GM12874 (cell line): Measurements from ENCODE around the gene ITGA4.

ENCODE experiments used
- TF ChIP-seq, protein P1 (sequence below): IDR thresholded peaks from 2 replicates; pipeline ENCODE4 v1.5.1; 2011; ENCODE audit warnings: low read depth, mild to moderate bottlenecking, control low read depth, low read length, moderate library complexity; ENCODE audit not compliant: insufficient read depth

ITGA4 gene

DNA sequence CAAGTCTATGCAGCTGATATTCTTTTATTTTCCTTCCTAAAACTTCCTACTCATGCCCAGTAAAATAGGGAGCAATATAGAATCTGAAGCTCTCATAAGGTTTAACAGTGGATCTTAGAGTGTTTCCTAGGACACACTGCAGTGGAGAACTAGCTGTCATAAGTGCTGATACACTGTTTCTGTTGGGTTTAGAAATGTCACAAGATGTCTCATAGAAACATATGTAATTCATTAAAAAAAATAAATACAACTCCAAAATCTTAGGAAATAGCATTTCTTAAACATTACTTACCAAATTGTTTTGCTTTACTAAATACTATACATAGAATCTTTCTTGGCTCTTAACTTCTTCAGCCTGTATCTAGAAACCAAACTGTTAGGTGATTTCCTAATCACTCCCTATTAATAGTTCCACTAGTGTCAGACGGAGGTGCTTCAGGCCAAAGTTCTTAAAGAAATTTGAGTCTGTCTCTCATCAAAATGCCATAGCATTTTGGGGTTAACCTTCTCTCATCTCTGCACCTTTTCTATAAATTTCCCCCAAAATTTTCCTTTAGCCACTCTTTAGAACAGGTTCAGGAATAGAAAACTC, 106.0 kb downstream of the ITGA4 start:
- TF ChIP-seq, protein P1, sequence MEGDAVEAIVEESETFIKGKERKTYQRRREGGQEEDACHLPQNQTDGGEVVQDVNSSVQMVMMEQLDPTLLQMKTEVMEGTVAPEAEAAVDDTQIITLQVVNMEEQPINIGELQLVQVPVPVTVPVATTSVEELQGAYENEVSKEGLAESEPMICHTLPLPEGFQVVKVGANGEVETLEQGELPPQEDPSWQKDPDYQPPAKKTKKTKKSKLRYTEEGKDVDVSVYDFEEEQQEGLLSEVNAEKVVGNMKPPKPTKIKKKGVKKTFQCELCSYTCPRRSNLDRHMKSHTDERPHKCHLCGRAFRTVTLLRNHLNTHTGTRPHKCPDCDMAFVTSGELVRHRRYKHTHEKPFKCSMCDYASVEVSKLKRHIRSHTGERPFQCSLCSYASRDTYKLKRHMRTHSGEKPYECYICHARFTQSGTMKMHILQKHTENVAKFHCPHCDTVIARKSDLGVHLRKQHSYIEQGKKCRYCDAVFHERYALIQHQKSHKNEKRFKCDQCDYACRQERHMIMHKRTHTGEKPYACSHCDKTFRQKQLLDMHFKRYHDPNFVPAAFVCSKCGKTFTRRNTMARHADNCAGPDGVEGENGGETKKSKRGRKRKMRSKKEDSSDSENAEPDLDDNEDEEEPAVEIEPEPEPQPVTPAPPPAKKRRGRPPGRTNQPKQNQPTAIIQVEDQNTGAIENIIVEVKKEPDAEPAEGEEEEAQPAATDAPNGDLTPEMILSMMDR: no peak

DNA sequence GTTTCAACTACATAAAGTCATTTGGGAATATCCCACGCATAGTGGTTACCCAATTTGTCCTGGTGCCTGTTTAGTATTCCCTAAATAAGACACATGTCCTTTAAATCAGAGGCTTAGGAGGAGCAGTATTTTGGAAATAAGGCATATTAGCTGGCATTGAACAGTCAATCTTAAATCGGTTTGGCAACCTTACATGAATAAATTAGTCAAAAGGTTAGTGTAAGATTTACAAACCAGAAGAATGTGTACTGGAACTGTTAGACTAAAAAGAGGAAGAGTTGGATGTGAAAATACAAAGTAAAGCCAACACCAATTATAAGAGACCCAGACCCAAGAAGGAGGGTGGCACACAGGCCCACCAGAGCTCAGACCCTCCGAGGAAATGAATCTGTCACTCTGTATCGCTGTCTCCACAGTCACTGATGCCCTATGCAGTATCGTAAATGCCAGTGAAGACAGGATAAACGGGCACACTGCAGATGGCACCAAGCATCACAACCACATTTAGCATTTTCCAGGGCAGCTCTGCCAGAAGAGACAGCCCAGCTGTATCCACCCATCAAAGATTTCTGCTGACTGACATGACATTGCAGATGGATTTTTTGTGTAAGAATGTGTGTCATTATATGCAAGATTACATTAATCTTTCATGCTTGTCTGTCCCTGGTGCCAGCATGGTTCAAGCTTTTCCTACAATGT, 109.3 kb downstream of the ITGA4 start:
- TF ChIP-seq, protein P1: no peak

DNA sequence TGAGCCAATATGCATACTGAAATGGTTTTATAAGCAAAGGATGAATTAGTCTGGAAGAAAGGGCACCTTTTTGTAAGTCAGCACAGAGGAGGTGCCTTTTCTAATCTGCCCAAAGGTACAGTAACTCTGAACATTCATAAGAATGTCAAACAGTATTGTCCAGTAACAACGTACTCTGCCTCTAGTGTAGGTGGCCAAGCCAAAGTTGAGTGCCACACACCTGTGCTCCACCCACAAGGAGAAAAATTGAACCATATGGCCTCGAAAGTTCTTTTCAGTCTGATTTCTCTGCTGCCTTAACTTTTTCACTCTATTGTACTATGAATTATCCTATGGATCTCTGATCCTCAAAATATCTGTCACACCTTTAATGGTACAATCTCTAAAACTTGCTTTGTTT, 112.9 kb downstream of the ITGA4 start:
- TF ChIP-seq, protein P1: no peak

GRCh38 chr2:181570833-181571661, 113.9 kb downstream of the ITGA4 start:
- TF ChIP-seq, protein P1: peak; percentile 7; the same call in 1 of the 2 replicates

- TF ChIP-seq, protein P1: no peak; the same call in 1 of the 2 replicates
Observed at GRCh38 chr2:181573140-181573736, 116.1 kb downstream of the ITGA4 start.

GRCh38 chr2:181574321-181574720, 117.1 kb downstream of the ITGA4 start:
- TF ChIP-seq, protein P1: no peak
